ENCODE measurements around the gene ITIH1. TPM values are rescaled to one million over a fixed set of nuclear protein-coding genes. Genes with fewer than 3 reads are reported as not detected.

ITIH1 gene, protein sequence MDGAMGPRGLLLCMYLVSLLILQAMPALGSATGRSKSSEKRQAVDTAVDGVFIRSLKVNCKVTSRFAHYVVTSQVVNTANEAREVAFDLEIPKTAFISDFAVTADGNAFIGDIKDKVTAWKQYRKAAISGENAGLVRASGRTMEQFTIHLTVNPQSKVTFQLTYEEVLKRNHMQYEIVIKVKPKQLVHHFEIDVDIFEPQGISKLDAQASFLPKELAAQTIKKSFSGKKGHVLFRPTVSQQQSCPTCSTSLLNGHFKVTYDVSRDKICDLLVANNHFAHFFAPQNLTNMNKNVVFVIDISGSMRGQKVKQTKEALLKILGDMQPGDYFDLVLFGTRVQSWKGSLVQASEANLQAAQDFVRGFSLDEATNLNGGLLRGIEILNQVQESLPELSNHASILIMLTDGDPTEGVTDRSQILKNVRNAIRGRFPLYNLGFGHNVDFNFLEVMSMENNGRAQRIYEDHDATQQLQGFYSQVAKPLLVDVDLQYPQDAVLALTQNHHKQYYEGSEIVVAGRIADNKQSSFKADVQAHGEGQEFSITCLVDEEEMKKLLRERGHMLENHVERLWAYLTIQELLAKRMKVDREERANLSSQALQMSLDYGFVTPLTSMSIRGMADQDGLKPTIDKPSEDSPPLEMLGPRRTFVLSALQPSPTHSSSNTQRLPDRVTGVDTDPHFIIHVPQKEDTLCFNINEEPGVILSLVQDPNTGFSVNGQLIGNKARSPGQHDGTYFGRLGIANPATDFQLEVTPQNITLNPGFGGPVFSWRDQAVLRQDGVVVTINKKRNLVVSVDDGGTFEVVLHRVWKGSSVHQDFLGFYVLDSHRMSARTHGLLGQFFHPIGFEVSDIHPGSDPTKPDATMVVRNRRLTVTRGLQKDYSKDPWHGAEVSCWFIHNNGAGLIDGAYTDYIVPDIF
- not detected in 5 replicates for total RNA-seq (2022; extraction: Qiagen RNA extraction)

DNA sequence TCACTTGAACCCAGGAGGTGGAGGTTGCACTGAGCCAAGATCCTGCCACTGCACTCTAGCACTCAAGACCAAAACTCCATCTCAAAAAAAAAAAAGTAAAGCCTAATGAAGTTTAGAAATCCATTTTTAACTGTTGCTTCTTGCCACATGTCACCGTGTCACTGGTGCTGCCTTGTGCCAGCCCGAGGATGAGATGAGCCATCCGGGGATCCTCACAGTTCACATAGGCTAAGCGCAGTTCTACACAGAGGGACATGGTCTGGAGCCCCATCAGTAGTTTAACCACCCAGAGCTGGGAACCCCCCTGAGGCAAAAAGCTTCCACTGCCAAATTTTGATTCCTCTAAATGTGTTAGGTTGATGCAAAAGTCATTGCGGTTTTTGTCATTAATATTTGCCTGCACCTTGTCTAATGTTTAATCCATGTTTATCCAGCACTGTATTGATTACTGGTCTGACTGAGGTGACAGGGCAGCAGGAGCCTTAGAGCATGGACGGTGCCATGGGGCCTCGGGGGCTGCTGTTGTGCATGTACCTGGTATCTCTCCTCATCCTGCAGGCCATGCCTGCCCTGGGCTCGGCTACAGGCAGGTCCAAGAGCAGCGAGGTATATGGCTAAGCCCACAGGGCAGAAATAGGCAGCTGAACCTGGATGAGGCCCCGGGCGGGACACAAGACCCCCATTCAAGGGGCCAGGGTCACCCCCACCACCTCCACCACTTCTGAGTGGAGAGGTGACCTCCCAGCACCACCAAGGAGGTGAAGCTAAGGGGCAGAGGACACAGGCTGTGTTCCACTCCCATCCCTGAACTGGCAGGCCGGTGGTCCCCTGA lies at the start of gene ITIH1:
Gene ITIH1, plus strand, starts transcription at position 473 of the 832 bp plus-strand sequence. Its CDS starts 17 bp downstream, at position 490.

GRCh38 chr3:52770496-52771333 lies 6.7 kb upstream of the ITIH1 start, which contains the start of gene NEK4:
NEK4 (minus strand) TSS chr3:52770940; CDS start chr3:52770746, 194 bp downstream.

DNA sequence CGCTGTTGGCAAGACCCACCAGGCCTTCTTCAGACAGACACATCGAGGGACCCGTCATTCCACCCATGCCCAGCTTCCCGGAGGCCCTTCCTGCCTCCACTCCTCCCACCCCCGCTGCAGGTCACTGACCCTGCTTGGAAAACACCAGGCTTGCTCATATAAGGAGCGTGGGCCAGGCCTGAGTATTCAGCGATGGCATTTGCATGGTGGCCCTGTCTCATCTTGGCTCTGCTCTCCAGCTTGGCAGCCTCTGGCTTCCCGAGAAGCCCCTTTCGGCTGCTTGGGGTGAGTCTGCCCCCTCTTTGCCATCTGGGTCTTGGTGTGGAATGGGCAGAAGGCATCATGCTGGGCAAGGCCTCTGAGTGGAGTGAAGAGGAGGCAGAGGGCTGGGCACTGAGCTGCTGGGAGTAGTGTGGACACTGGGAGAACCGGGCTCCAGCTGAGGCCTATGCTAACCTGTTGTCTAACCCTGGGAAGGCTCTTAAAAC lies 17.3 kb downstream of the ITIH1 start, which contains the start of gene ITIH3:
Gene ITIH3, plus strand, starts transcription at position 185 of the 488 bp plus-strand sequence. Its CDS starts 8 bp downstream, at position 193.

DNA sequence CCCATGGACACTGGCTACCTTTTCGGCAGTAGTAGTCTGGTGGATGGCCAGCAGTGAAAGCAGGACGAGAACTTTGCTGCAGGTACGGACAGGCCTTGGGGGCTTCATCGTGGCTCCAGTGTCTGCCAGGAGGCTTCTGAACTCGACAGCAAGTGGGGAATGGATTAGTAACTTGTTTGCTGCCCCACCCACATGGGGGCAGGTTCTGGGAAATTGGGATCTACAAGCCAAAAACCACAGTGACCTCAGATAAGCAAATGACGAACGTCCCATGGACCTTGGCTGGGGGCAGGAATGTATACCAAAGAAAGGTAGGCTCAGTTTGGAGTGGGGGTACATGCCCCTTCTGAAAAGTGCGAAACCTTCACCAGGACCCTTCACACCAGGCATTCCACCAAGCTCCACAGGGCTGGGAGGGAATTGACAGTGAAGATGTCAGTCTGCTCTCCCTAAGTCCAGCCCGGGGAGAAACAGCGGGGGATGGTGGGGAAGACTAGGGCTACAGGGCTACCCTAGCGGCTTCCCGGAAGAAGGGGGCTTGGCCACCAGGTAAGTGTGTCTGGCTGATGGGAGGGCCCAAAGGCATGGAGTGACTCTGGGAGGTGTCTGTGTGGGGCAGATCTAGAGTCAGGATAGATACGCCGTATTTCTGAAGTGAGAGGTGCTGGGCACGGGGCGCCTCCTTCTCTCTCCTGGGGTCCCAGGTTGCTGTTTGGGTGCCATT lies 53.3 kb downstream of the ITIH1 start, which contains the start of gene ITIH4:
Gene ITIH4, minus strand, starts transcription at position 138 of the 724 bp plus-strand sequence. Its CDS starts 30 bp downstream, at position 108.

GRCh38 chr3:52834871-52835501 lies 57.6 kb downstream of the ITIH1 start, which contains the start of gene MUSTN1:
MUSTN1 (minus strand) TSS chr3:52835019; CDS start chr3:52834948, 71 bp downstream.

Other genes with a start within 250 kb of the ITIH1 start
- 81.1 to 105 TPM (median 99.5 TPM) in 5 replicates for gene NT5DC2, start 243.7 kb upstream of the ITIH1 start, total RNA-seq (2022; extraction: Qiagen RNA extraction)
- 58.0 to 69.5 TPM (median 61.0 TPM) in 5 replicates for gene UQCC5, start 241.0 kb upstream of the ITIH1 start, total RNA-seq (2022; extraction: Qiagen RNA extraction)
- gene PBRM1, start 91.7 kb upstream of the ITIH1 start, total RNA-seq (2022; extraction: Qiagen RNA extraction) = 10.6 to 15.6 TPM (median 15.1 TPM) in 5 replicates
- gene GNL3, start 91.6 kb upstream of the ITIH1 start, total RNA-seq (2022; extraction: Qiagen RNA extraction) = 89.6 to 138 TPM (median 91.0 TPM) in 5 replicates
- gene GLT8D1, start 71.8 kb upstream of the ITIH1 start, total RNA-seq (2022; extraction: Qiagen RNA extraction) = 35.0 to 38.9 TPM (median 38.4 TPM) in 5 replicates
- gene SPCS1, start 71.5 kb upstream of the ITIH1 start, total RNA-seq (2022; extraction: Qiagen RNA extraction) = 152 to 169 TPM (median 162 TPM) in 5 replicates
- gene NEK4, start 6.7 kb upstream of the ITIH1 start, total RNA-seq (2022; extraction: Qiagen RNA extraction) = 10.0 to 15.8 TPM (median 13.6 TPM) in 5 replicates
- gene ITIH3, start 17.2 kb downstream of the ITIH1 start, total RNA-seq (2022; extraction: Qiagen RNA extraction) = 0.13 TPM in 1 of 5 replicates, not detected in the others
- gene ITIH4, start 53.1 kb downstream of the ITIH1 start, total RNA-seq (2022; extraction: Qiagen RNA extraction) = 0.63 to 1.9 TPM (median 0.87 TPM) in 5 replicates
- 0.28 TPM in 1 of 5 replicates, not detected in the others for gene MUSTN1, start 57.4 kb downstream of the ITIH1 start, total RNA-seq (2022; extraction: Qiagen RNA extraction)
- gene STIMATE, start 119.9 kb downstream of the ITIH1 start, total RNA-seq (2022; extraction: Qiagen RNA extraction) = 6.1 to 8.3 TPM (median 7.5 TPM) in 5 replicates

Measured in A549 treated with Mapracorat at 1 μM for 4 hours (cell line).